ENCODE data around the gene EMX2. TPM values are rescaled to one million over a fixed set of nuclear protein-coding genes. Genes with fewer than 3 reads are reported as not detected.

The EMX2 gene
- polyA plus RNA-seq, 3 donors: not detected

DNA sequence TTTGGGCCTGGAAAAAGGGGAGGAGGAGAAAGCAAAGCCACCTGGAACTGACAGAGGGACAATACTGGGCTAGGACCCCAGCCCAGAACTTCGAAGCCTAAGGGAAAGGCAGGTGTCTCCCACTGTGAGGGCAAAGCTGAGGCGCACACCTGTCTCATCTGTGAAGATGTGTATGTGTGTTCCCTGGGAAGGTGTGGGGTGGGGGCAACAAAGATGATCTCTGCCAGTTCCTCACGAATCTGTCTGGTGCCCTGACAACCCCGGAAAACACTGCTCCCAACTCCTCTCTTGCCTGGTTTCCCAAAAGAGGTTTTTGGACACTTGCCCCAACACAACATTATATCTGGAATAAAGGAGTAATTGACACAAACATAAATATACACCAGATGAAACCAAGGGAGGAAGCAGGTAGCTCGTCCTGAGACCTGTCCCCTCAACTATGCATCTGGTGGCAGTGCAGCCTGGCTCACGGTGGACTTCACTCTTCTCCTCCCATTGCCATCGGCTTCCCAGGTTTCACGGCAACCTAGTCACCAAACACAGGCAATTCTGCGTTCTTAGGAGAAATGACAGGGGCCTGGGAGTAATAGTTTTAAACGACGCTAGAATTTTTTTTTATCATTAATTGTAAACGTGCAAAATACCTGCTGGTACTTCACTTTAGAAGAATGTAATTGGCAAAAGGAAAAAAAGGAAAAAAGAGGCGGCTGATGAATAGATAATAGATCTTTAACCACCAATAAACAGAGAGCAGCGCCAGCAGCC, 1.7 kb upstream of the EMX2 start:
- Histone ChIP-seq H3K4me2 (replicated peaks; ENCODE audit: extremely low read depth, low read length, poor library complexity, severe bottlenecking) (no peak overlapping the region), H4K20me1 (ENCODE audit: insufficient read depth, low read length) (no peaks in the 10 kb centered on the region), H3K4me3 (replicated peaks in 1 of 3; ENCODE audit: low read depth in 2 of 3, low read length in 3 of 3) (no peak overlapping the region), H3K79me2 (ENCODE audit: insufficient read depth, low read length) (no peaks in the 10 kb centered on the region), H2AFZ (ENCODE audit: insufficient read depth, low read depth, low read length, poor library complexity, severe bottlenecking) (no peak overlapping the region), H3K36me3 (replicated peaks in 1 of 2; ENCODE audit: control insufficient read depth in 1 of 2, insufficient read depth in 2 of 2, low read length in 2 of 2) (no peaks in the 10 kb centered on the region), H3K4me1 (ENCODE audit: control insufficient read depth in 1 of 2, insufficient read depth in 2 of 2, low read length in 2 of 2) (peaks cover 3 to 16% of the 10 kb centered on the region in 2 donors), H3K9ac (ENCODE audit: insufficient read depth, low read length, poor library complexity, severe bottlenecking) (no peak overlapping the region), H3K27ac (ENCODE audit: low read depth in 1 of 2, low read length in 2 of 2) (no peak overlapping the region), H3K27me3 (ENCODE audit: control insufficient read depth in 2 of 2, insufficient read depth in 2 of 2, low read length in 2 of 2) (peaks cover 78 to 94% of the 10 kb centered on the region in 2 donors), H3K9me3 (replicated peaks in 1 of 2; ENCODE audit: control insufficient read depth in 1 of 2, insufficient read depth in 1 of 2, low read length in 2 of 2) (peaks cover 0 to 47% of the 10 kb centered on the region in 2 donors)
- peaks cover 28% of the 10 kb centered on the region for H3K4me1 Mint-ChIP-seq
- TF ChIP-seq, protein P1, sequence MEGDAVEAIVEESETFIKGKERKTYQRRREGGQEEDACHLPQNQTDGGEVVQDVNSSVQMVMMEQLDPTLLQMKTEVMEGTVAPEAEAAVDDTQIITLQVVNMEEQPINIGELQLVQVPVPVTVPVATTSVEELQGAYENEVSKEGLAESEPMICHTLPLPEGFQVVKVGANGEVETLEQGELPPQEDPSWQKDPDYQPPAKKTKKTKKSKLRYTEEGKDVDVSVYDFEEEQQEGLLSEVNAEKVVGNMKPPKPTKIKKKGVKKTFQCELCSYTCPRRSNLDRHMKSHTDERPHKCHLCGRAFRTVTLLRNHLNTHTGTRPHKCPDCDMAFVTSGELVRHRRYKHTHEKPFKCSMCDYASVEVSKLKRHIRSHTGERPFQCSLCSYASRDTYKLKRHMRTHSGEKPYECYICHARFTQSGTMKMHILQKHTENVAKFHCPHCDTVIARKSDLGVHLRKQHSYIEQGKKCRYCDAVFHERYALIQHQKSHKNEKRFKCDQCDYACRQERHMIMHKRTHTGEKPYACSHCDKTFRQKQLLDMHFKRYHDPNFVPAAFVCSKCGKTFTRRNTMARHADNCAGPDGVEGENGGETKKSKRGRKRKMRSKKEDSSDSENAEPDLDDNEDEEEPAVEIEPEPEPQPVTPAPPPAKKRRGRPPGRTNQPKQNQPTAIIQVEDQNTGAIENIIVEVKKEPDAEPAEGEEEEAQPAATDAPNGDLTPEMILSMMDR (IDR thresholded peaks at IDR 0.05): no peak
- no peak for DNase-seq
- 25% methylated on average over 3 of the region's 14 CpGs for WGBS (ENCODE audit: insufficient coverage)
- no peak overlapping the region for H3K27ac Mint-ChIP-seq
- peaks cover 0 to 18% (median 10%) of the 10 kb centered on the region in 7 donors for H3K9me3 Mint-ChIP-seq
- peaks cover 93 to 100% (median 96%) of the 10 kb centered on the region in 3 donors for H3K27me3 Mint-ChIP-seq (ENCODE audit: low read depth in 3 of 3)
- H3K36me3 Mint-ChIP-seq: peaks cover 0 to 2% of the 10 kb centered on the region in 2 donors
- intact Hi-C loops (cut with micrococcal nuclease): no loop called here
- H3K4me3 Mint-ChIP-seq: peak overlapping the region in 1 of 2 donors; percentile 82

DNA sequence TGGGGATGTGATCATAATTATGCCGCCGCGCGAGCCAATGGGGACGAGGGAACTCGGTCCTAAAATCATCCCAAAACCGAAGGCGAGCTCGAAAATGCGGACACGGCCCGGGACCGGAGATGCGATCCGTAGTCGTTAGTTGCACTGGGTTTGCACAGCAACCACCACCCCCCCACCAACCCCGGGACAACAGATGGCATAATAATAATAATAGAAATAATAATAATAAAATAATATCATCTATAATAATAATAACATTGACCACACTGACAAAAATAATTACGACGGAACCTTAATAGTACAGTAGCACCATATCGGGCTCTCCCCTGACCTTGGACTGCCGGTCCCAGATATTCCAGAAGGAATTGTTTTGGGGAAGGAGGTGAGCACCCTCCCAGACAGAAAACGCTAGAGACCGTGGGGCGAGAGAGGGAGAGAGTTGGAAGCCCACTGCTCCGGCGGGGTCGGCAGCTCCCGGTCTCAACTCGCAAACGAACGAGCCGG, 1.1 kb upstream of the EMX2 start:
- Histone ChIP-seq H2AFZ (ENCODE audit: insufficient read depth, low read depth, low read length, poor library complexity, severe bottlenecking) (no peak overlapping the region), H3K36me3 (replicated peaks in 1 of 2; ENCODE audit: control insufficient read depth in 1 of 2, insufficient read depth in 2 of 2, low read length in 2 of 2) (no peaks in the 10 kb centered on the region), H3K9ac (ENCODE audit: insufficient read depth, low read length, poor library complexity, severe bottlenecking) (no peak overlapping the region), H3K4me1 (ENCODE audit: control insufficient read depth in 1 of 2, insufficient read depth in 2 of 2, low read length in 2 of 2) (peaks cover 0 to 16% of the 10 kb centered on the region in 2 donors), H3K79me2 (ENCODE audit: insufficient read depth, low read length) (no peaks in the 10 kb centered on the region), H3K27me3 (ENCODE audit: control insufficient read depth in 2 of 2, insufficient read depth in 2 of 2, low read length in 2 of 2) (peaks cover 77 to 94% of the 10 kb centered on the region in 2 donors), H3K27ac (ENCODE audit: low read depth in 1 of 2, low read length in 2 of 2) (no peak overlapping the region), H3K4me2 (replicated peaks; ENCODE audit: extremely low read depth, low read length, poor library complexity, severe bottlenecking) (no peak overlapping the region), H4K20me1 (ENCODE audit: insufficient read depth, low read length) (no peaks in the 10 kb centered on the region), H3K9me3 (replicated peaks in 1 of 2; ENCODE audit: control insufficient read depth in 1 of 2, insufficient read depth in 1 of 2, low read length in 2 of 2) (peaks cover 0 to 53% of the 10 kb centered on the region in 2 donors), H3K4me3 (replicated peaks in 1 of 3; ENCODE audit: low read depth in 2 of 3, low read length in 3 of 3) (no peak overlapping the region)
- TF ChIP-seq, protein P1 (IDR thresholded peaks at IDR 0.05): no peak
- no peak for DNase-seq
- Mint-ChIP-seq H3K4me3 (peak overlapping the region in 1 of 2 donors; percentile 82), H3K36me3 (peaks cover 0 to 2% of the 10 kb centered on the region in 2 donors), H3K4me1 (peaks cover 22% of the 10 kb centered on the region), H3K27me3 (ENCODE audit: low read depth in 3 of 3) (peaks cover 93 to 100% (median 96%) of the 10 kb centered on the region in 3 donors), H3K9me3 (peaks cover 0 to 17% (median 9%) of the 10 kb centered on the region in 7 donors), H3K27ac (no peak overlapping the region)
- intact Hi-C loops (cut with micrococcal nuclease): no loop called here
- 0% methylated on average over 8 of the region's 32 CpGs for WGBS (ENCODE audit: insufficient coverage)

Measured in CD14-positive monocyte (primary cell).